HCT116 (cell line): ENCODE data around the gene RPL35. TPM values are rescaled to one million over a fixed set of nuclear protein-coding genes. Genes with fewer than 3 reads are reported as not detected.
"Not testable (repeated sequence)": the region's sequence is repeated elsewhere in the genome, so short reads cannot be mapped to it uniquely, and the experiment has no call there.

Experiments used
- ATAC-seq: fragments of 200-7000 bp; cut with Tn5 transposase; 2 replicates; pipeline ENCODE4 v1.9.1; 2020; ENCODE audit warnings: mild to moderate bottlenecking, moderate library complexity
- BruUV-seq: library from RNA; stranded (reverse); fragments of 400-500 nt; replicated peaks from 2 replicates; lab custom pipeline; 2021; lab: Mats Ljungman, UMichigan
- CTCF ChIA-PET: fragments of 300-600 bp; sonication (Branson Sonifier 250); formaldehyde crosslinking; loops from one replicate; lab custom pipeline; 2021; ENCODE audit warnings: antibody characterized with exemption; lab: Charles Lee
- POLR2A ChIA-PET: fragments of 300-600, 350-600 bp; sonication (Branson Sonifier 250); formaldehyde crosslinking; loops from one replicate; lab custom pipeline; 2021; ENCODE audit warnings: antibody characterized with exemption; lab: Charles Lee
- RAD21 ChIA-PET, 2 experiments: fragments of 300-600 bp; sonication (Branson Sonifier 250); formaldehyde crosslinking; loops; one replicate each; lab custom pipeline; 2023; ENCODE audit warnings: low total read pairs in 2 of 2; ENCODE audit not compliant: uncharacterized antibody in 2 of 2, unreplicated experiment in 2 of 2, low non-redundant PET in 1 of 2; lab: Charles Lee
- DNase-seq: peaks from one replicate; pipeline ENCODE4 v3.0.0-alpha.2; 2010; ENCODE audit warnings: low read depth, low spot score
- H2AFZ ChIP-seq: fragments of 200-600 bp; shearing (Covaris generic), sonication (generic); 2 replicates; pipeline ENCODE4 v1.6.1; 2017; ENCODE audit warnings: low read depth, mixed run types, mixed read lengths, antibody characterized with exemption, low read length; ENCODE audit not compliant: poor library complexity, severe bottlenecking
- H3K27ac ChIP-seq: 2 replicates; pipeline ENCODE4 v1.5.1; 2012; ENCODE audit warnings: low read depth, low read length
- H3K27me3 ChIP-seq: fragments of 200-600 bp; sonication (generic); 2 replicates; pipeline ENCODE4 v1.6.1; 2016; ENCODE audit warnings: mixed run types, low read length, mixed read lengths; ENCODE audit not compliant: insufficient read depth
- H3K36me3 ChIP-seq, 2 experiments: fragments of 200-500 bp in 1 of 2; fragments of 200-600 bp in 1 of 2; sonication (Bioruptor generic) in 1 of 2; sonication (generic) in 1 of 2; 2 replicates each; pipeline versions ENCODE4 v1.5.1 to v1.6.1; 2014 to 2016; ENCODE audit warnings: low read length in 2 of 2, inconsistent platforms in 1 of 2, mixed read lengths in 1 of 2, mixed run types in 1 of 2; ENCODE audit not compliant: insufficient read depth in 2 of 2, control insufficient read depth in 1 of 2
- H3K4me1 ChIP-seq, 2 experiments: fragments of 200-600 bp in 1 of 2; sonication (generic) in 1 of 2; 2 replicates each; pipeline versions ENCODE4 v1.5.1 to v1.6.1; 2012 to 2017; ENCODE audit warnings: low read length in 2 of 2, inconsistent platforms in 1 of 2, mild to moderate bottlenecking in 1 of 2, mixed read lengths in 1 of 2, mixed run types in 1 of 2, moderate library complexity in 1 of 2; ENCODE audit not compliant: insufficient read depth in 2 of 2, control insufficient read depth in 1 of 2
- H3K4me2 ChIP-seq: fragments of 200-600 bp; sonication (generic); 2 replicates; pipeline ENCODE4 v1.6.1; 2017; ENCODE audit warnings: mixed run types, low read length, mixed read lengths
- H3K4me3 ChIP-seq, 2 experiments: fragments of 200-600 bp in 1 of 2; sonication (generic) in 1 of 2; replicated peaks in 1 of 2; 2 replicates each; pipeline ENCODE4 v1.5.1; 2011 to 2016; ENCODE audit warnings: low read length in 2 of 2, control low read depth in 1 of 2, low read depth in 1 of 2, mild to moderate bottlenecking in 1 of 2, mixed read lengths in 1 of 2, mixed run types in 1 of 2
- H3K79me2 ChIP-seq: fragments of 200-600 bp; sonication (generic); 2 replicates; pipeline ENCODE4 v1.6.1; 2017; ENCODE audit warnings: mild to moderate bottlenecking, mixed run types, low read length, moderate library complexity, mixed read lengths; ENCODE audit not compliant: insufficient read depth
- H3K9ac ChIP-seq: fragments of 200-600 bp; sonication (generic); 2 replicates; pipeline ENCODE4 v1.6.1; 2016; ENCODE audit warnings: low read length, mixed read lengths
- H3K9me2 ChIP-seq: fragments of 200-600 bp; sonication (generic), shearing (Covaris generic); 2 replicates; pipeline ENCODE4 v1.6.1; 2017; ENCODE audit warnings: mixed run types, mild to moderate bottlenecking, moderate library complexity; ENCODE audit not compliant: insufficient read depth
- H3K9me3 ChIP-seq, 2 experiments: fragments of 200-500 bp in 1 of 2; fragments of 200-600 bp in 1 of 2; sonication (Bioruptor generic) in 1 of 2; sonication (generic) in 1 of 2; 2 replicates each; pipeline ENCODE4 v1.6.1; 2014 to 2017; ENCODE audit warnings: low read length in 2 of 2, mixed read lengths in 2 of 2, inconsistent platforms in 1 of 2, low read depth in 1 of 2, mild to moderate bottlenecking in 1 of 2, mixed run types in 1 of 2, moderate library complexity in 1 of 2; ENCODE audit not compliant: control insufficient read depth in 1 of 2, insufficient read depth in 1 of 2
- H4K20me1 ChIP-seq: fragments of 200-600 bp; sonication (generic), shearing (Covaris generic); 2 replicates; pipeline ENCODE4 v1.6.1; 2017; ENCODE audit warnings: mixed run types, mild to moderate bottlenecking, moderate library complexity; ENCODE audit not compliant: insufficient read depth
- CTCF ChIP-seq, 3 experiments: fragments of 200-600 bp in 1 of 3; sonication (generic) in 1 of 3; IDR thresholded peaks in 2 of 3; conservative IDR thresholded peaks in 1 of 3; 2 replicates each; pipeline ENCODE4 v1.5.1; 2012 to 2017; ENCODE audit warnings: low read depth in 2 of 3, low read length in 2 of 3, antibody characterized with exemption in 1 of 3, borderline replicate concordance in 1 of 3, control low read depth in 1 of 3, mild to moderate bottlenecking in 1 of 3, mixed read lengths in 1 of 3, mixed run types in 1 of 3, moderate library complexity in 1 of 3; ENCODE audit not compliant: insufficient read depth in 1 of 3
- RAD21 ChIP-seq: IDR thresholded peaks from 2 replicates; pipeline ENCODE4 v1.6.1; 2012; ENCODE audit warnings: low read depth, mild to moderate bottlenecking
- ZNF274 ChIP-seq: fragments of 200-500 bp; sonication (Bioruptor generic); IDR thresholded peaks from 2 replicates; pipeline ENCODE4 v1.6.1; 2014; ENCODE audit warnings: mild to moderate bottlenecking, low read depth, low read length, inconsistent platforms
- intact Hi-C: fragments of 100-400 bp; cut with micrococcal nuclease; formaldehyde crosslinking; loops from 2 replicates; pipeline ENCODE4 v1.10.0; 2022
- total RNA-seq: library from RNA; stranded (reverse); gene quantifications from one replicate; pipeline ENCODE4 v1.2.1, GENCODE V29; 2021; ENCODE audit not compliant: unreplicated experiment

The RPL35 gene
- total RNA-seq, 1 experiment from 2014 or later: 1,754 TPM

- Histone ChIP-seq H3K9me2 (no peaks in the 10 kb centered on the region), H3K9me3 (no peaks in the 10 kb centered on the region), H3K36me3 (no peaks in the 10 kb centered on the region), H3K27me3 (no peaks in the 10 kb centered on the region), H4K20me1 (no peaks in the 10 kb centered on the region), H3K4me1 (peaks cover 26 to 48% of the 10 kb centered on the region in 2 experiments), H3K4me2 (peak overlapping the region; percentile 17; the same call in 1 of the 2 replicates), H2AFZ (peak overlapping the region; percentile 42), H3K4me3 (no peak overlapping the region), H3K27ac (no peak overlapping the region), H3K79me2 (no peaks in the 10 kb centered on the region), H3K9ac (no peak overlapping the region)
- ChIA-PET POLR2A (interaction anchor here (1.1 to 1.3 kb wide), 3 partner anchors 10 to 402 kb away, joined by 3 to 4 read pairs (median 3); partner anchors contain the start of genes HSPA5 and WDR38), CTCF (interaction anchor here (0.6 to 5.1 kb wide), 23 partner anchors 8 to 304 kb away, joined by 3 to 87 read pairs (median 6); partner anchors contain the start of genes ARPC5L, NR6A1, RPL35 and WDR38), RAD21 (interaction anchor here (1.8 to 1.9 kb wide), 2 partner anchors 13 kb away, joined by 4 to 9 read pairs; partner anchors contain the start of gene WDR38 (in 1 of the 2))
- ATAC-seq: peak; percentile 65
- DNase-seq: peak; percentile 33
- no TSS peak for BruUV-seq
- intact Hi-C loops: no loop called here
- TF ChIP-seq RAD21 (no peak), ZNF274 (no peak), CTCF (IDR thresholded peaks at IDR 0.05 in 2 of 3, conservative IDR thresholded peaks at IDR 0.05 in 1 of 3; ENCODE audit: borderline replicate concordance in 1 of 3, insufficient read depth in 1 of 3, low read depth in 2 of 3, low read length in 2 of 3) (peak in 2 of 3 experiments; percentile 66 to 81; a peak in 4 of 6 replicates)
These were observed 22.0 kb downstream of the RPL35 start for GRCh38 chr9:124839612-124840299.

GRCh38 chr9:124838567-124839275 is 23.0 kb downstream of the RPL35 start:
- RAD21 ChIA-PET, H4K20me1 ChIP-seq, H3K4me2 ChIP-seq, H3K79me2 ChIP-seq, H3K36me3 ChIP-seq, H2AFZ ChIP-seq, DNase-seq, ATAC-seq, H3K9ac ChIP-seq, intact Hi-C loops, H3K27me3 ChIP-seq, H3K9me3 ChIP-seq, H3K4me3 ChIP-seq, H3K27ac ChIP-seq, H3K9me2 ChIP-seq, BruUV-seq: not testable (repeated sequence)
- POLR2A ChIA-PET: interaction anchor here (1.0 to 1.5 kb wide), 2 partner anchors 14 to 17 kb away, joined by 3 to 5 read pairs; no protein-coding TSS in a partner anchor
- H3K4me1 ChIP-seq: peaks cover 37 to 58% of the 10 kb centered on the region in 2 experiments
- CTCF ChIA-PET: interaction anchor here (1.6 to 5.1 kb wide), 7 partner anchors 10 to 68 kb away, joined by 3 to 87 read pairs (median 8); partner anchors contain the start of genes NR6A1 and WDR38

GRCh38 chr9:124838132-124838531 is 23.6 kb downstream of the RPL35 start:
- H3K27me3 ChIP-seq, H3K9me2 ChIP-seq, H3K9me3 ChIP-seq, H3K79me2 ChIP-seq, ATAC-seq, H2AFZ ChIP-seq, H3K27ac ChIP-seq, DNase-seq, RAD21 ChIA-PET, H3K9ac ChIP-seq, intact Hi-C loops, H4K20me1 ChIP-seq, H3K4me2 ChIP-seq, BruUV-seq, H3K36me3 ChIP-seq, H3K4me3 ChIP-seq: not testable (repeated sequence)
- ChIA-PET POLR2A (interaction anchor here (1.0 to 1.5 kb wide), 2 partner anchors 14 to 18 kb away, joined by 3 to 5 read pairs; no protein-coding TSS in a partner anchor), CTCF (interaction anchor here (1.6 to 2.4 kb wide), 2 partner anchors 10 to 15 kb away, joined by 3 to 8 read pairs; partner anchors contain the start of gene WDR38)
- peaks cover 43 to 61% of the 10 kb centered on the region in 2 experiments for H3K4me1 ChIP-seq
